ENCODE measurements around the gene EXOC2.
A peak's percentile ranks its signal among the peaks of the same experiment; 100 is the strongest.

The EXOC2 gene

GRCh38 chr6:705047-705446, 12.1 kb upstream of the EXOC2 start:
- Histone ChIP-seq H3K27me3 (ENCODE audit: low read depth, low read length) (no peaks in the 10 kb centered on the region), H3K9ac (ENCODE audit: low read length) (no peak overlapping the region), H3K4me2 (ENCODE audit: low read length) (no peak overlapping the region), H3K9me3 (ENCODE audit: insufficient read depth, low read length) (no peaks in the 10 kb centered on the region), H3K79me2 (ENCODE audit: low read length) (no peaks in the 10 kb centered on the region), H4K20me1 (ENCODE audit: insufficient read depth, low read length) (no peaks in the 10 kb centered on the region), H3K36me3 (replicated peaks; ENCODE audit: low read depth, low read length) (no peaks in the 10 kb centered on the region), H3K27ac (ENCODE audit: low read length) (no peak overlapping the region), H3K4me3 (ENCODE audit: low read length) (no peak overlapping the region), H3K4me1 (ENCODE audit: low read length) (peaks cover 11% of the 10 kb centered on the region), H2AFZ (ENCODE audit: low read depth, low read length) (no peak overlapping the region)
- TF ChIP-seq, protein P1, sequence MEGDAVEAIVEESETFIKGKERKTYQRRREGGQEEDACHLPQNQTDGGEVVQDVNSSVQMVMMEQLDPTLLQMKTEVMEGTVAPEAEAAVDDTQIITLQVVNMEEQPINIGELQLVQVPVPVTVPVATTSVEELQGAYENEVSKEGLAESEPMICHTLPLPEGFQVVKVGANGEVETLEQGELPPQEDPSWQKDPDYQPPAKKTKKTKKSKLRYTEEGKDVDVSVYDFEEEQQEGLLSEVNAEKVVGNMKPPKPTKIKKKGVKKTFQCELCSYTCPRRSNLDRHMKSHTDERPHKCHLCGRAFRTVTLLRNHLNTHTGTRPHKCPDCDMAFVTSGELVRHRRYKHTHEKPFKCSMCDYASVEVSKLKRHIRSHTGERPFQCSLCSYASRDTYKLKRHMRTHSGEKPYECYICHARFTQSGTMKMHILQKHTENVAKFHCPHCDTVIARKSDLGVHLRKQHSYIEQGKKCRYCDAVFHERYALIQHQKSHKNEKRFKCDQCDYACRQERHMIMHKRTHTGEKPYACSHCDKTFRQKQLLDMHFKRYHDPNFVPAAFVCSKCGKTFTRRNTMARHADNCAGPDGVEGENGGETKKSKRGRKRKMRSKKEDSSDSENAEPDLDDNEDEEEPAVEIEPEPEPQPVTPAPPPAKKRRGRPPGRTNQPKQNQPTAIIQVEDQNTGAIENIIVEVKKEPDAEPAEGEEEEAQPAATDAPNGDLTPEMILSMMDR (IDR thresholded peaks at IDR 0.05; ENCODE audit: low read depth, low read length), result no peak
- TF ChIP-seq EZH2phosphoT487 (IDR thresholded peaks at IDR 0.05; ENCODE audit: low read depth), result no peak

DNA sequence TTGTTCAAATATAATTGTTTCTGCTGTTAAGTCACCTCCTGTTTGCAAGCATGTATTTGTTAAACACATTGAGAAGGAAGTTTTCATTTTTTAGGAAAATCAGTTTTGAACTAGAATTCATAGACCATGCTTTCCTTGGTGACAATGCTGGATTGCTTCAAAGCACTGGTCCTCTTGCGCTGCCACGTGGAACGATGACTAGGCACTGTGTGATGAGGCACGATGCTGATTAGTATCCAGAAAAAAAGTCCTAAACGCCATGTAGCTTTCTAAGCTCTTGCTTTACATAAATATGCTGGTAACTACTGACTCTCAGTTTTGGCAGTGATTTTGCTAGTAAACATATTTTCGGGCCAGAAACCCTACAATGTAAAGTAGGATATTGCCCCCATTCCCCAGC, 11.1 kb upstream of the EXOC2 start:
- no peak overlapping the region for H3K27ac ChIP-seq (ENCODE audit: low read length)

GRCh38 chr6:703552-703951, 10.6 kb upstream of the EXOC2 start:
- no peak overlapping the region for H3K9ac ChIP-seq (ENCODE audit: low read length)
- no peaks in the 10 kb centered on the region for H3K36me3 ChIP-seq (replicated peaks; ENCODE audit: low read depth, low read length)
- H3K79me2 ChIP-seq (ENCODE audit: low read length), result no peaks in the 10 kb centered on the region
- H3K9me3 ChIP-seq (ENCODE audit: insufficient read depth, low read length), result no peaks in the 10 kb centered on the region
- H3K4me3 ChIP-seq (ENCODE audit: low read length), result no peak overlapping the region
- no peaks in the 10 kb centered on the region for H3K27me3 ChIP-seq (ENCODE audit: low read depth, low read length)
- H3K27ac ChIP-seq (ENCODE audit: low read length), result no peak overlapping the region
- TF ChIP-seq, protein P1 (IDR thresholded peaks at IDR 0.05; ENCODE audit: low read depth, low read length), result no peak
- no peak for TF ChIP-seq EZH2phosphoT487 (IDR thresholded peaks at IDR 0.05; ENCODE audit: low read depth)
- H2AFZ ChIP-seq (ENCODE audit: low read depth, low read length), result no peak overlapping the region
- no peaks in the 10 kb centered on the region for H4K20me1 ChIP-seq (ENCODE audit: insufficient read depth, low read length)
- no peak overlapping the region for H3K4me2 ChIP-seq (ENCODE audit: low read length)
- H3K4me1 ChIP-seq (ENCODE audit: low read length), result no peaks in the 10 kb centered on the region

More for the DNA sequence above, 11.1 kb upstream of the EXOC2 start:
- Histone ChIP-seq H3K9me3 (ENCODE audit: insufficient read depth, low read length) (no peaks in the 10 kb centered on the region), H3K9ac (ENCODE audit: low read length) (no peak overlapping the region), H3K4me2 (ENCODE audit: low read length) (no peak overlapping the region), H3K79me2 (ENCODE audit: low read length) (no peaks in the 10 kb centered on the region), H3K4me3 (ENCODE audit: low read length) (no peak overlapping the region), H3K4me1 (ENCODE audit: low read length) (peaks cover under 1% of the 10 kb centered on the region), H3K36me3 (replicated peaks; ENCODE audit: low read depth, low read length) (no peaks in the 10 kb centered on the region), H4K20me1 (ENCODE audit: insufficient read depth, low read length) (no peaks in the 10 kb centered on the region), H2AFZ (ENCODE audit: low read depth, low read length) (no peak overlapping the region), H3K27me3 (ENCODE audit: low read depth, low read length) (no peaks in the 10 kb centered on the region)
- TF ChIP-seq EZH2phosphoT487 (IDR thresholded peaks at IDR 0.05; ENCODE audit: low read depth), result no peak
- TF ChIP-seq, protein P1 (IDR thresholded peaks at IDR 0.05; ENCODE audit: low read depth, low read length), result no peak

DNA sequence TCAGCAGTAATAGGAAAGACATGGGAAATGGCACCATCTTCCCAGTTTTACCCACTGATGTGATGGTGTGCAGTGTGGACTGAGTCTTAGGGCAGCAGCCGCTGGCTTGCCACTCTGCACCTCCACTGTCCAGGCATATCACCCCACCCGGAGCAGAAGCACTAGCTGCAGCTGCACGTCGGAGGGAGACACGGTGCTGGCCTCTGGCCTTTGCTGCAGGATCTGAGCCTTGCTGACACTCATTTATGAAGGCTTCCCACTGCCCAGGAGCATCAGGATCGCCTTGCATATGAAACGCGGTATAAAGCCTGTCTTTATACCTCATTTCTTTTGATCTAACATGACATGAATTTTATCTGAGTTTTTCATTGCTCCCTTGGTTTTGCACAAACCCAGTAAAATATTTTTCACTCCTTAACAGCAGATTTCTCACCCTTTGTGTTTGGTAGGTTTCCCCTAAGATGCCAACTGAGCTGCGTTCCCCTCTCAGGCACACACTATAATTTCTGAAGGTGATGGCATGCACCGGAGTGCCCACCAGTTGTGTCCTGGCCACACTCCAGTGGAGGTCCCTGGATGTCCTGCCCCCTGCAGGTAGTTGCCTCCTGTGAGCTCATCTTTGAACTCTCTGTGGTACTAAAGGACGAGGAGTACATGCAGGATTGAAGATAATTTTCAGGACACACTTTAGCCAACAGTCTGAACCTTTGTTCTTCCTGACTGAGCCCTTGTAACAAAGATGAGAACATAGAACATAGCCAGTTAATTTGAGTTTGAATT, 9.0 kb upstream of the EXOC2 start:
- Histone ChIP-seq H3K27ac (ENCODE audit: low read length) (no peak overlapping the region), H3K9me3 (ENCODE audit: insufficient read depth, low read length) (no peaks in the 10 kb centered on the region), H3K27me3 (ENCODE audit: low read depth, low read length) (no peaks in the 10 kb centered on the region), H3K9ac (ENCODE audit: low read length) (no peak overlapping the region), H2AFZ (ENCODE audit: low read depth, low read length) (no peak overlapping the region), H3K36me3 (replicated peaks; ENCODE audit: low read depth, low read length) (no peaks in the 10 kb centered on the region), H3K4me3 (ENCODE audit: low read length) (no peak overlapping the region), H3K4me2 (ENCODE audit: low read length) (no peak overlapping the region), H4K20me1 (ENCODE audit: insufficient read depth, low read length) (no peaks in the 10 kb centered on the region), H3K79me2 (ENCODE audit: low read length) (no peaks in the 10 kb centered on the region), H3K4me1 (ENCODE audit: low read length) (no peaks in the 10 kb centered on the region)
- TF ChIP-seq, protein P1 (IDR thresholded peaks at IDR 0.05; ENCODE audit: low read depth, low read length), result peak; percentile 24; the same call in 1 of the 2 replicates
- TF ChIP-seq EZH2phosphoT487 (IDR thresholded peaks at IDR 0.05; ENCODE audit: low read depth), result no peak
